NCI-H2029 (cell line): Measurements from ENCODE around the gene MGAT5.

ENCODE experiments used
- DNase-seq: peaks from one replicate; lab custom pipeline; 2025; lab: John Stamatoyannopoulos, UW

Gene MGAT5

GRCh38 chr2:134449751-134450513, 196.1 kb downstream of the MGAT5 start:
- no peak for DNase-seq

GRCh38 chr2:134451347-134451630, 197.4 kb downstream of the MGAT5 start:
- no peak for DNase-seq

GRCh38 chr2:134452042-134452733, 198.3 kb downstream of the MGAT5 start:
- no peak for DNase-seq

- no peak for DNase-seq
Measured at GRCh38 chr2:134453476-134453875, 199.6 kb downstream of the MGAT5 start.

GRCh38 chr2:134453973-134454372, 200.1 kb downstream of the MGAT5 start:
- DNase-seq, result no peak

- DNase-seq, result no peak
Measured at GRCh38 chr2:134454426-134454825, 200.6 kb downstream of the MGAT5 start.

GRCh38 chr2:134454931-134455330, 201.1 kb downstream of the MGAT5 start:
- DNase-seq, result no peak

- DNase-seq, result no peak
Measured at GRCh38 chr2:134455426-134455825, 201.6 kb downstream of the MGAT5 start.

GRCh38 chr2:134457353-134457752, 203.5 kb downstream of the MGAT5 start:
- DNase-seq, result no peak

- peak; percentile 68 for DNase-seq
Measured at GRCh38 chr2:134457765-134458472, 204.0 kb downstream of the MGAT5 start.

- DNase-seq, result no peak
Measured at GRCh38 chr2:134458473-134458853, 204.6 kb downstream of the MGAT5 start.

GRCh38 chr2:134458950-134459349, 205.1 kb downstream of the MGAT5 start:
- no peak for DNase-seq

GRCh38 chr2:134459706-134460406, 206.0 kb downstream of the MGAT5 start:
- DNase-seq, result no peak

- DNase-seq, result peak; percentile 45
Measured at GRCh38 chr2:134460583-134460998, 206.7 kb downstream of the MGAT5 start.

- no peak for DNase-seq
Measured at GRCh38 chr2:134461511-134461910, 207.6 kb downstream of the MGAT5 start.

GRCh38 chr2:134462275-134462674, 208.4 kb downstream of the MGAT5 start:
- DNase-seq, result no peak

GRCh38 chr2:134462791-134463698, 209.2 kb downstream of the MGAT5 start:
- DNase-seq, result no peak

GRCh38 chr2:134463699-134464022, 209.8 kb downstream of the MGAT5 start:
- DNase-seq, result no peak

- DNase-seq, result no peak
Measured at GRCh38 chr2:134465228-134466105, 211.6 kb downstream of the MGAT5 start.

- DNase-seq, result peak; percentile 28
Measured at GRCh38 chr2:134466141-134466540, 212.3 kb downstream of the MGAT5 start.

- no peak for DNase-seq
Measured at GRCh38 chr2:134468164-134468563, 214.3 kb downstream of the MGAT5 start.
